B cell (primary cell): ENCODE results near the gene EHHADH. TPM values are rescaled to one million over a fixed set of nuclear protein-coding genes. Genes with fewer than 3 reads are reported as not detected.

Source experiments
- ATAC-seq: fragments of 200-7000 bp; cut with Tn5 transposase; one replicate; pipeline ENCODE4 v1.10.0; 2021; ENCODE audit warnings: low read depth, mild to moderate bottlenecking, moderate number of reproducible peaks, moderate library complexity
- CTCF ChIA-PET: fragments of 350-600 bp; sonication (Branson Sonifier 250); formaldehyde crosslinking; loops from one replicate; lab custom pipeline; 2021; ENCODE audit warnings: antibody characterized with exemption, inconsistent platforms; lab: Charles Lee
- POLR2A ChIA-PET: fragments of 350-600 bp; sonication (Branson Sonifier 250); formaldehyde crosslinking; loops from one replicate; lab custom pipeline; 2021; ENCODE audit warnings: antibody characterized with exemption; lab: Charles Lee
- DNase-seq: peaks from one replicate; pipeline ENCODE4 v3.0.0; 2013
- H2AFZ ChIP-seq: 2 replicates; pipeline ENCODE4 v1.6.1; 2012; ENCODE audit warnings: mild to moderate bottlenecking, low read depth, low read length; ENCODE audit not compliant: insufficient read depth, poor library complexity, severe bottlenecking
- H3K27ac ChIP-seq, 2 donors: 1 replicate in 1 of 2; 2 replicates in 1 of 2; pipeline ENCODE4 v1.5.1; 2012 to 2013; ENCODE audit warnings: low read length in 2 of 2, mild to moderate bottlenecking in 2 of 2, moderate library complexity in 1 of 2
- H3K27me3 ChIP-seq, 4 experiments: fragments of 200-600 bp in 1 of 4; sonication (generic) in 1 of 4; replicated peaks in 1 of 4; 1 replicate in 2 of 4; 2 replicates in 2 of 4; pipeline versions ENCODE4 v1.6.1 to v1.7.0; 2013 to 2016; ENCODE audit warnings: low read length in 3 of 4, mild to moderate bottlenecking in 2 of 4, mixed read lengths in 1 of 4, moderate library complexity in 1 of 4; ENCODE audit not compliant: insufficient read depth in 4 of 4, control insufficient read depth in 3 of 4; ENCODE audit errors: control extremely low read depth in 1 of 4
- H3K36me3 ChIP-seq, 2 experiments: replicated peaks in 1 of 2; 1 replicate in 1 of 2; 2 replicates in 1 of 2; pipeline versions ENCODE4 v1.6.1 to v1.7.1; 2013; ENCODE audit warnings: low read length in 1 of 2; ENCODE audit not compliant: insufficient read depth in 2 of 2, control insufficient read depth in 1 of 2; ENCODE audit errors: control extremely low read depth in 1 of 2, extremely low read depth in 1 of 2
- H3K4me1 ChIP-seq, 2 donors: fragments of 200-600 bp in 1 of 2; sonication (generic) in 1 of 2; 1 replicate in 1 of 2; 2 replicates in 1 of 2; pipeline versions ENCODE4 v1.5.1 to v1.6.1; 2013 to 2017; ENCODE audit warnings: low read length in 2 of 2; ENCODE audit not compliant: control insufficient read depth in 2 of 2, insufficient read depth in 2 of 2
- H3K4me2 ChIP-seq: replicated peaks from 2 replicates; pipeline ENCODE3; 2012; ENCODE audit warnings: mild to moderate bottlenecking, low read depth, low read length; ENCODE audit not compliant: poor library complexity, severe bottlenecking
- H3K4me3 ChIP-seq, 5 experiments: fragments of 200-600 bp in 1 of 5; sonication (generic) in 1 of 5; 1 replicate in 3 of 5; 2 replicates in 2 of 5; pipeline versions ENCODE4 v1.5.1 to v1.7.0; 2011 to 2016; ENCODE audit warnings: low read length in 4 of 5, mild to moderate bottlenecking in 4 of 5, low read depth in 2 of 5, control low read depth in 1 of 5, moderate library complexity in 1 of 5; ENCODE audit not compliant: insufficient read depth in 1 of 5; ENCODE audit errors: control extremely low read depth in 1 of 5, extremely low read depth in 1 of 5
- H3K79me2 ChIP-seq: fragments of 200-600 bp; sonication (generic); one replicate; pipeline ENCODE4 v1.6.0; 2016; ENCODE audit warnings: low read length; ENCODE audit not compliant: control insufficient read depth, insufficient read depth
- H3K9ac ChIP-seq: fragments of 200-600 bp; sonication (generic); 2 replicates; pipeline ENCODE4 v1.6.1; 2017; ENCODE audit warnings: mild to moderate bottlenecking, low read length, moderate library complexity
- H3K9me3 ChIP-seq, 3 donors: one replicate each; pipeline versions ENCODE4 v1.6.1 to v1.7.1; 2013; ENCODE audit warnings: low read length in 2 of 3; ENCODE audit not compliant: control insufficient read depth in 2 of 3, insufficient read depth in 1 of 3; ENCODE audit errors: control extremely low read depth in 1 of 3
- H4K20me1 ChIP-seq: 2 replicates; pipeline ENCODE4 v1.6.0; 2012; ENCODE audit warnings: mild to moderate bottlenecking, low read length; ENCODE audit not compliant: insufficient read depth, control insufficient read depth, poor library complexity, severe bottlenecking
- H3K27ac Mint-ChIP-seq: one replicate; pipeline ENCODE4 v1.8.0; 2021; ENCODE audit warnings: mixed read lengths
- H3K27me3 Mint-ChIP-seq: one replicate; pipeline ENCODE4 v1.8.0; 2021; ENCODE audit warnings: mixed read lengths
- H3K4me1 Mint-ChIP-seq: one replicate; pipeline ENCODE4 v1.8.0; 2021; ENCODE audit warnings: mixed read lengths
- H3K4me3 Mint-ChIP-seq: one replicate; pipeline ENCODE4 v1.8.0; 2021; ENCODE audit warnings: mixed read lengths
- H3K9me3 Mint-ChIP-seq: one replicate; pipeline ENCODE4 v1.8.0; 2022; ENCODE audit warnings: mixed read lengths; ENCODE audit not compliant: insufficient read depth
- CTCF ChIP-seq: fragments of 200-600 bp; IDR thresholded peaks from one replicate; pipeline ENCODE4 v1.8.0; 2022; ENCODE audit warnings: antibody characterized with exemption, mild to moderate bottlenecking
- EZH2 ChIP-seq: IDR thresholded peaks from 2 replicates; pipeline ENCODE4 v1.6.1; 2012; ENCODE audit warnings: borderline replicate concordance, low read depth, mild to moderate bottlenecking, moderate library complexity, low read length; ENCODE audit not compliant: insufficient read depth, poor library complexity, severe bottlenecking
- WGBS: methylation state at CpG from one replicate; pipeline ENCODE4 v1.1.5; 2013; ENCODE audit warnings: missing lambda C conversion rate; ENCODE audit not compliant: insufficient coverage; 5-methylcytosine and 5-hydroxymethylcytosine counted together
- intact Hi-C: fragments of 100-400 bp; cut with micrococcal nuclease; formaldehyde crosslinking; loops from one replicate; pipeline ENCODE4 v1.10.0; 2022
- polyA plus RNA-seq: library from polyadenylated mRNA; depleted of rRNA; stranded (reverse); fragments of >200 nt; gene quantifications from 2 replicates; pipeline ENCODE4 v1.2.3, GENCODE V29; 2012
- total RNA-seq, 2 donors: library from RNA; stranded (reverse); fragments of 120-200 nt in 1 of 2; gene quantifications; 1 replicate in 1 of 2; 2 replicates in 1 of 2; pipeline versions ENCODE4 v1.2.3 to v1.2.4, GENCODE V29; 2013 to 2022

The EHHADH gene
- total and polyA plus RNA-seq, 2 donors (not counting 1 experiment from before 2014, with no cell fraction given), result 0.30 to 1.4 TPM

GRCh38 chr3:185225523-185225922 lies 28.3 kb downstream of the EHHADH start:
- CTCF ChIA-PET, result no interaction called here
- no peak for ATAC-seq

GRCh38 chr3:185225080-185225479 lies 28.8 kb downstream of the EHHADH start:
- intact Hi-C loops, result no loop called here
- no peaks in the 10 kb centered on the region for H3K4me1 Mint-ChIP-seq
- POLR2A ChIA-PET, result no interaction called here
- no peak for ATAC-seq
- no peaks in the 10 kb centered on the region for H3K9me3 ChIP-seq
- H3K36me3 ChIP-seq, result no peaks in the 10 kb centered on the region
- H3K27ac Mint-ChIP-seq, result no peak overlapping the region
- no peaks in the 10 kb centered on the region for H3K79me2 ChIP-seq
- no peaks in the 10 kb centered on the region for H3K27me3 Mint-ChIP-seq
- H3K27ac ChIP-seq, result no peak overlapping the region
- no peak overlapping the region for H3K9ac ChIP-seq
- no peak overlapping the region for H3K4me2 ChIP-seq
- no peak overlapping the region for H3K4me3 ChIP-seq
- 100% methylated on average over 1 of the region's 1 CpG for WGBS
- H4K20me1 ChIP-seq, result no peaks in the 10 kb centered on the region
- no peak for TF ChIP-seq EZH2
- no peak for TF ChIP-seq CTCF
- H3K9me3 Mint-ChIP-seq, result no peaks in the 10 kb centered on the region
- no peak overlapping the region for H3K4me3 Mint-ChIP-seq
- CTCF ChIA-PET, result no interaction called here
- H2AFZ ChIP-seq, result no peak overlapping the region
- H3K4me1 ChIP-seq, result no peaks in the 10 kb centered on the region
- H3K27me3 ChIP-seq, result no peaks in the 10 kb centered on the region
- no peak for DNase-seq

More at GRCh38 chr3:185225523-185225922, 28.3 kb downstream of the EHHADH start:
- Mint-ChIP-seq H3K4me1 (no peaks in the 10 kb centered on the region), H3K4me3 (no peak overlapping the region), H3K27ac (no peak overlapping the region), H3K9me3 (no peaks in the 10 kb centered on the region), H3K27me3 (no peaks in the 10 kb centered on the region)
- Histone ChIP-seq H3K36me3 (no peaks in the 10 kb centered on the region), H3K4me1 (no peaks in the 10 kb centered on the region), H3K27ac (no peak overlapping the region), H3K9ac (no peak overlapping the region), H3K4me2 (no peak overlapping the region), H3K4me3 (no peak overlapping the region), H3K9me3 (no peaks in the 10 kb centered on the region), H2AFZ (no peak overlapping the region), H3K79me2 (no peaks in the 10 kb centered on the region), H4K20me1 (no peaks in the 10 kb centered on the region), H3K27me3 (no peaks in the 10 kb centered on the region)
- TF ChIP-seq EZH2, result no peak
- TF ChIP-seq CTCF, result no peak
- intact Hi-C loops, result no loop called here
- DNase-seq, result no peak
- POLR2A ChIA-PET, result no interaction called here
